Hematopoietic multipotent progenitor cell treated with erythropoietin and hydrocortisone succinate and interleukin-3 and kit ligand, for 8 days (in vitro differentiated cells): ENCODE data around the gene UBL4B.

Experiments
- DNase-seq: peaks from one replicate; pipeline ENCODE4 v3.0.0-alpha.2; 2015

UBL4B gene

GRCh38 chr1:110085671-110086070, 26.6 kb upstream of the UBL4B start:
- no peak for DNase-seq

- DNase-seq: no peak
These were observed 25.3 kb upstream of the UBL4B start for GRCh38 chr1:110086961-110087360.

GRCh38 chr1:110087812-110088738, 24.2 kb upstream of the UBL4B start:
- peak; percentile 75 for DNase-seq

GRCh38 chr1:110088739-110089316, 23.4 kb upstream of the UBL4B start:
- DNase-seq: no peak

DNA sequence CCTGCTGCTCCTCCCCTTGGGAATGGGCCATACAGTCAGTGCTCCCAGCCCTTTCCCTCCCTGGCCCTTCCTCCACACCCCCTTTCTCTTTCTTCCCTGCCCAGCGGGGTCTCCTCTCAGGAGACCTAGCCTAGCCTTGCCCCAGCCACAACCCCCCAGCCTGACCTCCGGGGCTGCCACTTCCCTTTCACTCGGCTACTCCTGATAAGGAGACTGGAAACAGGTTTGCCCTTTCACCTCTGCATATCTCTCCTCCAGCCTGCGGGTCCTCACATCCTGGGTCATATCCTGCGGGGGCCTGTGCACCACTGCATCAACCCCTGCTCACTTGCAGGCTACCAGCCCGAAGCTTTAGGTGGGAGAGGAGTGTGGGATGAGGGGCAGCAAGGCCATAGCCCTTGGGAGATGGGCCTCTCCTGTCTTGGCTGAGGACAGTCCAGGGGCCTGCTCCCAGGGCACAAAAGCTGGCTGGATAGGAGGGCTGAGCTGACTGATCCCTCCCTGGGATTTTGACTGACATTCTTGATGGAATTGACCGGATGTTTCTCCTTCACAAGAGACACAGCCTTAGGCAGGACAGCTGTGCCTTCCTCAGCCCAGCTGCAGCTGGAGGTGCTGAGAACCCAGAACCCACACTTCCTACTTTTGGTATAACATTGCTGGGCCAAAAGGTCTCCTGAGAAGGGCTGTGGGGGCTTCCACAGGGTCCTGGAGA, 22.5 kb upstream of the UBL4B start:
- DNase-seq: no peak

- DNase-seq: peak; percentile 52
These were observed 20.9 kb upstream of the UBL4B start for GRCh38 chr1:110091381-110091780.

DNA sequence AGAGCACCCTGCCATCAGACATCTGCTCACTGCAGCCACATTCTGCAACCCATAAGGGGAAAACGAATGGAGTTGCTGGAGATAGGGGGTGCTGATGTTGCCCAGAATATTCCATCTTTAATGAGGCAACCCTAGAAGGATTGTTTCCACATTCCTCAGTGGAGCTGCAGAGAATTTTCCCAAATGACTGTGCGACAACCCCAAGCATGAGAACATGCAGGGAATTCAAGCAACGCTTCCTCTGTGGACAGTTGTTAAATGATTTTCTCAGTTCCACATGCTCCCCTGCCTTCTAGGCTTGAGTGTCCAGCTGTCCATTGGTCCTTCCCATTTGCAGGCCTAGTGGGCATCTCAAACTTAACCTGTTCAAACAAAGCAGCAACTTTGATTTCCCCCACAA, 20.5 kb upstream of the UBL4B start:
- DNase-seq: no peak

GRCh38 chr1:110092991-110093390, 19.3 kb upstream of the UBL4B start:
- DNase-seq: no peak

DNA sequence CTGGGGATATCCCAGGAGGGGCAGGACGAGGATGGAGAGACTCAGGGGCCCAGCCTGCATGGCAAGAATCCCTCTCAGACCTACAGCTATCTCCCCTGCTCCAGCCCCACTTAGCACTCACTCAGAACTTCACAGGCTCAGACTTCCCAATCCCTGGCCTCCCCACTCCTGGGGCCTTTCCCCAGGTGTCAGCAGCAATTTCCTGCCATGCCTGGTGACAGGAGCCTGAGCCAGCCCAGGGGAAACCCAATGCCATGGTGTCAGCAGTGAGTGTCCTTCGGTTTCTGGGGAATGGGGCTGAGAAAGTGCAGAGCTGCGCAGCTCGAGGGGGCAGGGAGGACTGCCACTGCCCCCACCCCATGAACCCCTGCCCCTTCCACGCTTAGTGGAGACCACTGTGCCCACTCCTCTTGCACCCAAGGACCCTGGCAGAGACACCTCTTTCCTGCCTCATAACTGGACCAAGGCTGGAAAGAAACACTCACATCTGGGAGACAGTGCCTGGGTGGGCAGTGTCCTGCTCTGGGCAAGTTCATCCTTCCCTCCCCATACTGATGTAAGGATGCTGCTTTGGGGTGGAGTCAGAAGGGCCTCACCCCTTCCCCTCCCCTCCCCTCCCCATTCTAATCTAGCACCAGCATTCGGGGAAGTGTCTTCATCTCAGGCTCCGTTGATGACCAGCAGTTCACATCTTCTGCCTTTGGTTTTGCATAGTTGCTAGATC, 17.1 kb upstream of the UBL4B start:
- no peak for DNase-seq

GRCh38 chr1:110097507-110098221, 14.6 kb upstream of the UBL4B start:
- DNase-seq: no peak

DNA sequence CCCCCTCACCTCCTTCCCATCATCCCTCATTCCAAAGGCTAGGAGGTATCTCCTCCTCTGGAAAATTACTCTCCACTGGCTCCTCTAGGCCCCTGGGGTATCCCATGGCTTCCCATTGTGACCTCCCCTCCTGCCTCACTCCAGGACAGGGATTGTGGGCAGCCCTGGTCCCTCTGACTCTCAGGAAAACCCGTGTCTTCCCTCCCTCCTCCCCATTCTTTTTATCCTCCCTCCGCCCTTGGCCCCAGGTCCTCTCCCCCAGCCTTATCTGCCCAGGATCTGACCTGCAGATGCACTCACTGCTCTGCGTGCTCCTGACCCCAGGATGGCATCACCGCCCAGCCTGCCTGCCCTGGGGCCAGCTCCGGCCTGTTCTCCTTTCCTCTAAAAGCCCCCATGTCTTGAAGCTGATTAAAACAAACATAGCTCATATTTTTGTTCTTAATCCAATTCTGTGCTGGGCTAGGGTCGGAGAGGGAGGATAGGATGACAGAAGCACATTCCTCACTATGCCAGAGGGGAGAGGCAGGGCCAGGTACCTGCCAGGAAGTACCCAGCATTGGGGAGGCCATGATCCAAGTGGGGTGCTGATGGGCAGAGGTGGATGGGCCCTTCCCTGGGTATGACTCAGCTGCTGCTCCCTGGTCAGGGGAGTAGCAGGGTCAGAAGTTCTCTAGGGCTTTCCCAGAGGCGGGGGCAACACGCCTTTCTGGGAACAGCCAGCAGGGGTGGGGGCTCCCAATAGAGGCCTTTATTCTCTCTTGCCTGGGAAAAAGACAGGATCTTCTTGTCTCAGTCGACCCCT, 13.8 kb upstream of the UBL4B start:
- no peak for DNase-seq

DNA sequence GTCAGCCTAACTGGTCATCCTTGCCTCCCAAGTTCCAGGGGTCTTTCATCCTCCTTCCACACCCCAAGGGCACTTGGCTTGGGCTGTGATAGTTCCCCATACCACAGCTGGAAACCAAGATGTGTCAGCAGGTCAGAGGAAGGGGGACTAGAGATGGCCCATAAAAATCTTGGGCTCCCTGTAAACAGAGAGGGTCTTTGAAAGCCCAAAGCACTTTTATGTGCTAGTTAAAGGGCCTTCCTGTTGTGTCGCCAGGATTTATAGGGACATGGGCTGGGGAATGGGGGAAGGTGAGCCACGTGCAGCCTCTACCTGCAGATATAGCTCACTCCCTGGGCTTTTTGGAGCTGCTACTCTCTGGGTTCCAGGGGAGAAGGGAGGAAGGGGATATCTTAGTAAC, 11.9 kb upstream of the UBL4B start:
- DNase-seq: no peak

DNA sequence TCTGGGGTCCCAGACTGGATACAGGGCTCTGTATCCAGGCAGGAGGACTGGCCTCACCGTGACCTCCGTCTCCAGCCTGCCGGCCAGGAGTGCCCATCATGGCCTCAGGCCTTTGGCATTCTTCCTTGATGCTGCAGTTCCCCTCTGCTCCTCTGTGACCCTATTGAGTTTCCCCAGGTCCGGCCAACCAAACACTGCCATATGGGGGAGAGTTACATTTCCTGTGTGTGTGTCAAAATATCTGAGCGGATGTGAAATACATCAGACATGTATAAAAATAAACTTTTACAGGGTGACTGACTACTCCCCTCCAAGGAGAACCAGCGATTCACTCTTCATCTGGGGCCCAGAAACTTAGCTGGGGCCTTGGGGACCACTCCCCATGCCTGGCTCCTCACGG, 10.2 kb upstream of the UBL4B start:
- no peak for DNase-seq

GRCh38 chr1:110106013-110106941, 6.0 kb upstream of the UBL4B start:
- DNase-seq: peak; percentile 65

DNA sequence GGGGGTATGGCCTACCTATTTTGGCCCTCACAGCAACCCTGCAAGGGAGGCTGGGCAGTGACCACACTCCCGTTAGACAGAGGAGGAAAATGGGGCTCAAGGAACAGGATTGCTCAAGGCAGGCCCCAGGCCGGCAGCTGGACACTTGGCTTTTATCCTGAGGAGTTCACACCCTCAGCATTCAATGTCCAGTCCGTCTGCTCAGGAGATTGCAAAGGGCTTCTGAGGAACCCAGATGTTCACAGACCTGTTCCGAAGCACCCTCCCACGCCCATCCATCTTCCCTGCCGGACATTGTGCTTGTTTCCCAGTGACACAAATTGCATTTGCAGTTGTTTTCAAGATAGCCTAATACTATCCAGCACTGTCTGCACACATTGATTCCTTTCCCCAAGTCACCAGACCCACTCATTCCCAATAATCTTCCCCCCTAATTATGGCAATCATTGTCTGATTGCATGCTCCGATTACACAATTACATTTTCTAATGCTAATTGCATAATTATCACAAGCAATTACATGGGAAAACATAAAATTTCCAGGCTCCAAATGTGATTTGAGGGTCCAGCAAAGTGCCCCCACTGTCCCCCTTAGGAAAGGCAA, 4.3 kb upstream of the UBL4B start:
- DNase-seq: no peak

DNA sequence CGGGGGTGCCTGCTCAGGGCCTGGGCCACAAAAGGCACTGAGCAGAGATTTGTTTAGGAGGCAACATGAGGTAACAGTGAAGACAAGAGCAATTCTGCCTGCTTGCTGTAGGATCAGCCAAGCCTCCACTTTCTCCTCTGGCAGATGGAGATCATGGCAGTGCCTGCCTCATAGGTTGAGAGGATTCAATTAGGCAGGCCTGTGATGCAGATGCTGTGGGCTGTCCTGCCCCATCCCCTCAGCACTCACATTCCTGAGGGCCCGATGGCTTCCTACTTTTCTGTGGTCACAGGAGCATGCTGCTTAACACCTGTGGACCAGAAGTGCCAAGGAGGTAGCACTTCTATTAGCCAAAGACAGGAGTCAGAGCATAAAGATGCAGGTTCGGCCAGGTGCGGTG, 1.2 kb upstream of the UBL4B start:
- no peak for DNase-seq

DNA sequence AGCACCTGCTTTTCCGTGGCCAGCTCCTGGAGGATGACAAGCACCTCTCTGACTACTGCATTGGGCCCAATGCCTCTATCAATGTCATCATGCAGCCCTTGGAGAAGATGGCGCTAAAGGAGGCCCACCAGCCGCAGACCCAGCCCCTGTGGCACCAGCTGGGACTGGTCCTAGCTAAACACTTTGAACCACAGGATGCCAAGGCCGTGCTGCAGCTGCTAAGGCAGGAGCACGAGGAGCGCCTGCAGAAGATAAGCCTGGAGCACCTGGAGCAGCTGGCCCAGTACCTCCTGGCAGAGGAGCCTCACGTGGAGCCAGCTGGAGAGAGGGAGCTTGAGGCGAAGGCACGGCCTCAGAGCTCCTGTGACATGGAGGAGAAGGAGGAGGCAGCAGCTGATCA, 413 bp downstream of the UBL4B start:
- DNase-seq: no peak

GRCh38 chr1:110113551-110113950, 1.3 kb downstream of the UBL4B start:
- DNase-seq: no peak

GRCh38 chr1:110114173-110114572, 1.9 kb downstream of the UBL4B start:
- DNase-seq: no peak

GRCh38 chr1:110114784-110115183, 2.5 kb downstream of the UBL4B start:
- DNase-seq: no peak
